IMR-90 (cell line): ENCODE results near the gene RBFOX1.

Experiments
- CEBPB ChIP-seq: IDR thresholded peaks from 2 replicates; pipeline ENCODE4 v1.6.1; 2012; ENCODE audit warnings: low read depth, low read length, improper control_type of control experiment
- ELK1 ChIP-seq: fragments of 150-350 bp; IDR thresholded peaks from 2 replicates; pipeline ENCODE4 v1.6.1; 2016; ENCODE audit warnings: low read depth, mild to moderate bottlenecking, low read length, moderate library complexity, borderline replicate concordance
- FOS ChIP-seq: fragments of 150-350 bp; IDR thresholded peaks from 2 replicates; pipeline ENCODE4 v1.6.1; 2016; ENCODE audit warnings: low read depth, low read length
- MAFK ChIP-seq: IDR thresholded peaks from 2 replicates; pipeline ENCODE4 v1.6.1; 2012; ENCODE audit warnings: low read depth, low read length, improper control_type of control experiment
- MAZ ChIP-seq: IDR thresholded peaks from 2 replicates; pipeline ENCODE4 v1.6.1; 2012; ENCODE audit warnings: low read depth, mild to moderate bottlenecking, low read length, improper control_type of control experiment, moderate library complexity, borderline replicate concordance
- POLR2A ChIP-seq: IDR thresholded peaks from 2 replicates; pipeline ENCODE4 v1.6.1; 2012; ENCODE audit warnings: mild to moderate bottlenecking, low read depth, low read length
- RAD21 ChIP-seq: IDR thresholded peaks from 2 replicates; pipeline ENCODE4 v1.6.1; 2012; ENCODE audit warnings: low read length, improper control_type of control experiment
- RCOR1 ChIP-seq: IDR thresholded peaks from 2 replicates; pipeline ENCODE4 v1.6.1; 2012; ENCODE audit warnings: mild to moderate bottlenecking, low read length, improper control_type of control experiment; ENCODE audit not compliant: insufficient replicate concordance
- RFX5 ChIP-seq: IDR thresholded peaks from 2 replicates; pipeline ENCODE4 v1.8.0; 2012; ENCODE audit warnings: low read depth, mild to moderate bottlenecking, low read length, moderate library complexity
- SMC3 ChIP-seq: fragments of 150-350 bp; IDR thresholded peaks from 2 replicates; pipeline ENCODE4 v1.6.1; 2016; ENCODE audit warnings: low read depth, mild to moderate bottlenecking, antibody characterized with exemption, low read length, moderate library complexity
- USF2 ChIP-seq: fragments of 150-350 bp; IDR thresholded peaks from 2 replicates; pipeline ENCODE4 v1.6.1; 2017; ENCODE audit warnings: mild to moderate bottlenecking, antibody characterized with exemption, low read length, low read depth
- TF ChIP-seq, protein P1 (sequence below): conservative IDR thresholded peaks from 2 replicates; pipeline ENCODE4 v1.5.1; 2012; ENCODE audit warnings: mild to moderate bottlenecking, low read depth, low read length, improper control_type of control experiment

DNA sequence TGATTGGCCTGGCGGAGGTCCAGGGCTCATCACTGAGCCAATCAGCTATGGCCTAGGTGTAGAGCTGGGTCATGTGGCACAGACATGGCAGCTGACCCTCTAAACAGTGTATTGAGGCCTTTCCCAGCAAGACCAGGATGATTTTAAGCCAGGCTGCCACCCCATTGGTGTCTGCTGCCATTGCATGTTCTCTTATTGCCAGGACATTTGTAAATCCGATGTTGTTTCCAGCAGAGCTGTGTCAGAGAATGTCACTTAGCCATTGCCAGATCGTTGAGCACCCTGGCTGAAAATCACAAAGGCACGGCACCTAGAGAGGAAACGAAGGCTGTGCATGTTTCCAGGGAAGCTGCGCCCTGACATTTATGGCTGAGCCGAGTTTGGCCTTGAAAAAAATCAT is 33.4 kb downstream of the RBFOX1 start:
- TF ChIP-seq, protein P1, sequence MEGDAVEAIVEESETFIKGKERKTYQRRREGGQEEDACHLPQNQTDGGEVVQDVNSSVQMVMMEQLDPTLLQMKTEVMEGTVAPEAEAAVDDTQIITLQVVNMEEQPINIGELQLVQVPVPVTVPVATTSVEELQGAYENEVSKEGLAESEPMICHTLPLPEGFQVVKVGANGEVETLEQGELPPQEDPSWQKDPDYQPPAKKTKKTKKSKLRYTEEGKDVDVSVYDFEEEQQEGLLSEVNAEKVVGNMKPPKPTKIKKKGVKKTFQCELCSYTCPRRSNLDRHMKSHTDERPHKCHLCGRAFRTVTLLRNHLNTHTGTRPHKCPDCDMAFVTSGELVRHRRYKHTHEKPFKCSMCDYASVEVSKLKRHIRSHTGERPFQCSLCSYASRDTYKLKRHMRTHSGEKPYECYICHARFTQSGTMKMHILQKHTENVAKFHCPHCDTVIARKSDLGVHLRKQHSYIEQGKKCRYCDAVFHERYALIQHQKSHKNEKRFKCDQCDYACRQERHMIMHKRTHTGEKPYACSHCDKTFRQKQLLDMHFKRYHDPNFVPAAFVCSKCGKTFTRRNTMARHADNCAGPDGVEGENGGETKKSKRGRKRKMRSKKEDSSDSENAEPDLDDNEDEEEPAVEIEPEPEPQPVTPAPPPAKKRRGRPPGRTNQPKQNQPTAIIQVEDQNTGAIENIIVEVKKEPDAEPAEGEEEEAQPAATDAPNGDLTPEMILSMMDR: no peak
- no peak for TF ChIP-seq POLR2A
- TF ChIP-seq USF2: no peak
- TF ChIP-seq FOS: no peak
- TF ChIP-seq ELK1: no peak
- no peak for TF ChIP-seq CEBPB
- TF ChIP-seq RAD21: no peak
- TF ChIP-seq MAZ: no peak
- no peak for TF ChIP-seq RCOR1
- TF ChIP-seq RFX5: no peak
- no peak for TF ChIP-seq SMC3
- no peak for TF ChIP-seq MAFK
